OCI-LY7 (cell line): ENCODE data around the gene PTPRO. TPM values are rescaled to one million over a fixed set of nuclear protein-coding genes. Genes with fewer than 3 reads are reported as not detected.

Experiments
- BruUV-seq: library from RNA; stranded (reverse); fragments of 400-500 nt; replicated peaks from 2 replicates; lab custom pipeline; 2021; lab: Mats Ljungman, UMichigan
- CTCF ChIA-PET: fragments of 300-600 bp; sonication (Branson Sonifier 250); formaldehyde crosslinking; loops from one replicate; lab custom pipeline; 2022; ENCODE audit warnings: antibody characterized with exemption; ENCODE audit not compliant: unreplicated experiment; lab: Charles Lee
- POLR2A ChIA-PET: fragments of 300-600 bp; sonication (Branson Sonifier 250); formaldehyde crosslinking; loops from one replicate; lab custom pipeline; 2022; ENCODE audit warnings: antibody characterized with exemption; lab: Charles Lee
- DNase-seq: peaks from one replicate; pipeline ENCODE4 v3.0.0-alpha.2; 2015; ENCODE audit warnings: low spot score
- H2AFZ ChIP-seq: fragments of 200-600 bp; sonication (generic), shearing (Covaris generic); 2 replicates; pipeline ENCODE4 v1.6.1; 2014; ENCODE audit warnings: mild to moderate bottlenecking, antibody characterized with exemption, low read length, moderate library complexity
- H3K27ac ChIP-seq: fragments of 200-600 bp; sonication (generic); 2 replicates; pipeline ENCODE4 v1.5.1; 2014; ENCODE audit warnings: mixed run types, low read depth, mild to moderate bottlenecking, moderate library complexity, low read length, inconsistent platforms; ENCODE audit not compliant: poor library complexity, severe bottlenecking
- H3K36me3 ChIP-seq: fragments of 200-600 bp; sonication (generic); 2 replicates; pipeline ENCODE4 v1.6.1; 2014; ENCODE audit warnings: mild to moderate bottlenecking, antibody characterized with exemption, low read length, moderate library complexity, mixed read lengths; ENCODE audit not compliant: insufficient read depth
- H3K4me1 ChIP-seq: fragments of 200-600 bp; sonication (generic); 2 replicates; pipeline ENCODE4 v1.5.1; 2014; ENCODE audit warnings: mild to moderate bottlenecking, low read length; ENCODE audit not compliant: insufficient read depth, poor library complexity, severe bottlenecking
- H3K4me2 ChIP-seq: fragments of 200-600 bp; sonication (generic); 2 replicates; pipeline ENCODE4 v1.6.1; 2014; ENCODE audit warnings: mild to moderate bottlenecking, low read length
- H3K4me3 ChIP-seq: fragments of 200-600 bp; sonication (generic); 2 replicates; pipeline ENCODE4 v1.5.1; 2014; ENCODE audit warnings: mild to moderate bottlenecking, low read depth, low read length; ENCODE audit not compliant: poor library complexity, severe bottlenecking
- H3K79me2 ChIP-seq: fragments of 200-600 bp; sonication (generic); 2 replicates; pipeline ENCODE4 v1.6.1; 2016; ENCODE audit warnings: low read depth, mild to moderate bottlenecking, low read length, moderate library complexity, mixed read lengths; ENCODE audit not compliant: insufficient read depth
- H3K9me2 ChIP-seq: fragments of 200-600 bp; sonication (generic); 2 replicates; pipeline ENCODE4 v1.6.1; 2016; ENCODE audit warnings: mild to moderate bottlenecking, low read length, mixed read lengths; ENCODE audit not compliant: insufficient read depth
- H3K9me3 ChIP-seq: fragments of 200-600 bp; sonication (generic); 2 replicates; pipeline ENCODE4 v1.6.1; 2014; ENCODE audit warnings: mild to moderate bottlenecking, mixed run types, low read length, mixed read lengths
- H4K20me1 ChIP-seq: fragments of 200-600 bp; sonication (generic); 2 replicates; pipeline ENCODE4 v1.6.1; 2014; ENCODE audit warnings: mild to moderate bottlenecking, antibody characterized with exemption, low read length, moderate library complexity, mixed read lengths; ENCODE audit not compliant: insufficient read depth
- EZH2phosphoT487 ChIP-seq: fragments of 200-600 bp; sonication (generic); IDR thresholded peaks from 2 replicates; pipeline ENCODE4 v1.6.1; 2018; ENCODE audit warnings: low read depth, borderline replicate concordance, mild to moderate bottlenecking, mixed run types, antibody characterized with exemption, low read length, moderate library complexity, mixed read lengths
- intact Hi-C: fragments of 100-400 bp; cut with micrococcal nuclease; formaldehyde crosslinking; loops from one replicate; pipeline ENCODE4 v1.10.0; 2022; ENCODE audit not compliant: unreplicated experiment
- total RNA-seq, 2 experiments: library from RNA; depleted of rRNA in 1 of 2; stranded (reverse); fragments of >200 nt in 1 of 2; shearing (Covaris generic) in 1 of 2; gene quantifications; 2 replicates each; pipeline ENCODE4 v1.2.3, GENCODE V29; 2014 to 2022
- TF ChIP-seq, protein P1 (sequence below): fragments of 200-600 bp; sonication (generic); conservative IDR thresholded peaks from 2 replicates; pipeline ENCODE4 v1.5.1; 2014; ENCODE audit warnings: mild to moderate bottlenecking, antibody characterized with exemption, low read length, moderate library complexity, mixed read lengths

Gene PTPRO
- total RNA-seq, 2 experiments from 2014 or later, result 0.06 to 0.23 TPM

DNA sequence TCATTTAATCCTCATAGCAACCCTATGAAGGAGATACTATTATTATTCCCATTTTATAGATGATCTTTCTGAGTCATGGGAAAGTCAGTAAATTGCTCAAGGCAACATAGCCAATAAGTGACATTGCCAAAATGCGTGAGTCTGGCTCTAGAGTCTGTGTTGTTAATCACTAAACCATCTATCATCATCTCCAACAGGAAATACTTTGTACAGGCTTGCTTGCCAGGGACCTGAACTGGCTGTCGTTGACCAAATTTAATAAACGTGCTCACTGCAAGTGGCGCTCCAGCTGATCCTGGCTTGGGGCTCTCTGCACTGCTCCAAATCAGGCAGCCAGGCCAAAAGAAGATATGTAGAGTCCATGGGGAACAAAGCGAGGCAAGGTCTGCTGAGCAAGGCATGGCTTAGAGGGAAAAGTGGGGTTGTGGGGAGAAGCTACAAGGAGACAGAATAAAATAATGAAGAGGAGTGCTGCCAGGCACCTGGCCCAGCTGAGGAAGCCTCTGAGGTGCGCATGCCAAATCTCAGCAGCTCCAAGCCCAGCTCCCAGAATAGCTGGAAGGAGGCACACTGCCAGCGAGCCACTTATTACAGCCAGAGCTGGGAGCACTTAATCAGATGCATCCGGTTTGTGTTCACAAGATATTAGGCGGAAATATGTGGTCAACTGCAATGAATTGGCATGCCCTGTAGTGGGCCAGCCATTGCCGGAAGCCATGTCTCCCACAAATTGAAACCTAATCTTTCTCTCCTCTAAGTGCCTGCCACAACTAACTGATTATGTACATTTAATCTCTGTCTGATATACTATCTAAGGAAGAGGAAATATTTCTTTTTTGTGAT, 43.3 kb upstream of the PTPRO start:
- Histone ChIP-seq H3K36me3 (no peaks in the 10 kb centered on the region), H4K20me1 (no peaks in the 10 kb centered on the region), H3K4me1 (no peaks in the 10 kb centered on the region), H2AFZ (no peak overlapping the region), H3K79me2 (no peaks in the 10 kb centered on the region), H3K4me3 (no peak overlapping the region), H3K4me2 (no peak overlapping the region), H3K9me2 (no peaks in the 10 kb centered on the region), H3K27ac (no peak overlapping the region), H3K9me3 (no peaks in the 10 kb centered on the region)
- intact Hi-C loops, result loop anchor here (5.0 kb wide), 1 partner anchor 308 kb away; no protein-coding TSS in a partner anchor
- POLR2A ChIA-PET, result interaction anchor here (0.6 to 1.2 kb wide), 4 partner anchors 9 to 557 kb away, joined by 3 to 5 read pairs (median 4); no protein-coding TSS in a partner anchor
- CTCF ChIA-PET, result no interaction called here
- no TSS peak for BruUV-seq
- no peak for DNase-seq
- TF ChIP-seq, protein P1, sequence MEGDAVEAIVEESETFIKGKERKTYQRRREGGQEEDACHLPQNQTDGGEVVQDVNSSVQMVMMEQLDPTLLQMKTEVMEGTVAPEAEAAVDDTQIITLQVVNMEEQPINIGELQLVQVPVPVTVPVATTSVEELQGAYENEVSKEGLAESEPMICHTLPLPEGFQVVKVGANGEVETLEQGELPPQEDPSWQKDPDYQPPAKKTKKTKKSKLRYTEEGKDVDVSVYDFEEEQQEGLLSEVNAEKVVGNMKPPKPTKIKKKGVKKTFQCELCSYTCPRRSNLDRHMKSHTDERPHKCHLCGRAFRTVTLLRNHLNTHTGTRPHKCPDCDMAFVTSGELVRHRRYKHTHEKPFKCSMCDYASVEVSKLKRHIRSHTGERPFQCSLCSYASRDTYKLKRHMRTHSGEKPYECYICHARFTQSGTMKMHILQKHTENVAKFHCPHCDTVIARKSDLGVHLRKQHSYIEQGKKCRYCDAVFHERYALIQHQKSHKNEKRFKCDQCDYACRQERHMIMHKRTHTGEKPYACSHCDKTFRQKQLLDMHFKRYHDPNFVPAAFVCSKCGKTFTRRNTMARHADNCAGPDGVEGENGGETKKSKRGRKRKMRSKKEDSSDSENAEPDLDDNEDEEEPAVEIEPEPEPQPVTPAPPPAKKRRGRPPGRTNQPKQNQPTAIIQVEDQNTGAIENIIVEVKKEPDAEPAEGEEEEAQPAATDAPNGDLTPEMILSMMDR, result no peak
- no peak for TF ChIP-seq EZH2phosphoT487

- H3K4me1 ChIP-seq, result no peaks in the 10 kb centered on the region
- H4K20me1 ChIP-seq, result no peaks in the 10 kb centered on the region
- DNase-seq, result no peak
- intact Hi-C loops, result no loop called here
- no peaks in the 10 kb centered on the region for H3K9me2 ChIP-seq
- H2AFZ ChIP-seq, result no peak overlapping the region
- no peaks in the 10 kb centered on the region for H3K36me3 ChIP-seq
- no peaks in the 10 kb centered on the region for H3K9me3 ChIP-seq
- H3K27ac ChIP-seq, result no peak overlapping the region
- H3K79me2 ChIP-seq, result no peaks in the 10 kb centered on the region
- ChIA-PET CTCF (no interaction called here), POLR2A (interaction anchor here (1.1 kb wide), 1 partner anchor 9 kb away, joined by 3 read pairs; no protein-coding TSS in a partner anchor)
- TF ChIP-seq EZH2phosphoT487, result no peak
- TF ChIP-seq, protein P1, result no peak
- no peak overlapping the region for H3K4me3 ChIP-seq
- H3K4me2 ChIP-seq, result no peak overlapping the region
- no TSS peak for BruUV-seq
Observed at GRCh38 chr12:15280930-15281329, 41.4 kb upstream of the PTPRO start.

DNA sequence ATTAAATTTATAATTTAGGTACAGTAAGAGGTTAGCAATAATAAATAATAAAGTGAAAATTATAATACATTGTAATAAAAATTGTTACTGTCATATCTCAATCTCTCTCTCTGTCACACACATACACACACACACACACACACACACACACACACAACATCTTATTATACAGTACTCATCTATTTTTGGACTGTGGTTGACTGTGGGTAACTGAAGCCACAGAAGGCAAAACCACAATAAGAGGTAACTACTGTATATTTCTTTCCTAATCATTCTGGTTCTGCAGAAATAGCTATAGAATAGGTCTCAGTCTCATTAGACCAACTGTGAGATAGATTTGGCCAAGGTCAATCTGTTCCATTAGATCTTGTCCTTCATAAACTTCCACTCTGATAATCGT, 33.1 kb upstream of the PTPRO start:
- H3K4me3 ChIP-seq, result no peak overlapping the region
- no peak overlapping the region for H3K4me2 ChIP-seq
- no peaks in the 10 kb centered on the region for H3K79me2 ChIP-seq
- DNase-seq, result no peak
- POLR2A ChIA-PET, result interaction anchor here (1.0 kb wide), 1 partner anchor 20 kb away, joined by 3 read pairs; no protein-coding TSS in a partner anchor
- CTCF ChIA-PET, result no interaction called here
- no peaks in the 10 kb centered on the region for H3K36me3 ChIP-seq
- H3K4me1 ChIP-seq, result no peaks in the 10 kb centered on the region
- H4K20me1 ChIP-seq, result no peaks in the 10 kb centered on the region
- BruUV-seq, result no TSS peak
- no peak for TF ChIP-seq EZH2phosphoT487
- TF ChIP-seq, protein P1, result no peak
- no peaks in the 10 kb centered on the region for H3K9me3 ChIP-seq
- no peak overlapping the region for H2AFZ ChIP-seq
- intact Hi-C loops, result no loop called here
- H3K9me2 ChIP-seq, result no peaks in the 10 kb centered on the region
- H3K27ac ChIP-seq, result no peak overlapping the region
